ENCODE data around the gene ARL6IP1. TPM values are rescaled to one million over a fixed set of nuclear protein-coding genes. Genes with fewer than 3 reads are reported as not detected.

Gene ARL6IP1
- total and polyA plus RNA-seq, 2 of the 13 experiments (the other 11 are each of a cell fraction or from before 2014, with no cell fraction given): 263 to 373 TPM

DNA sequence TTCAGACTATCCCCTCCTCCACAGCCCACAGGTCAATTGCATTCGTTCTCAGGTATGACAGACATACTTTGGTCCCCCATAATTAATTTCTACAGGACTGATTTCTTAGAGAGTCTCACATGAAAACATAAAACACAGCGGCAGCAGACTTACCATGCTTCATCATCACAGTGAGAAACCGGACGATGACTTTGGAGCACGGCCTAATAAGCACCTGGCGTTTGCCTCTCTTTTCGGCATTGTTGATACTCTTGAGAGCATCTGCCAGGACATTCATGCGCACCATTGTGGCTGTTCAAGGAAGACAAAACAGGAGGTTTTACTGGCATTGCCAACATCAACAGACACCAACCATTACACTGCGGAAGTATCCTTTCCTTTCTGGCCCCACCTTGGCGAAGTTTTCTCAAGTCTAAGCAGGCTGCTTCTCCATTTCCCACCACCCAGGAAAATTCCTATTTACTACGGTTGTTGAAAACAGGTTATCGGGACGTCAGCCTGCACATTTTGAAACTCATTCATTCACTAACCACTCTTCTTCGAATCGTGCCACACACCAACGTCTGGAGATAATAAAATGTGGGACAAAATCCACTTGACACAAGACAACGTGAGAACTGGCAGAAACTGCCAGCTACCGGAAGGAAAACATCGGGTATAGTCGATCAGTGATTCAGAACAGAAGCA lies 12.4 kb downstream of the ARL6IP1 start (continued):
- TF ChIP-seq, protein P1, sequence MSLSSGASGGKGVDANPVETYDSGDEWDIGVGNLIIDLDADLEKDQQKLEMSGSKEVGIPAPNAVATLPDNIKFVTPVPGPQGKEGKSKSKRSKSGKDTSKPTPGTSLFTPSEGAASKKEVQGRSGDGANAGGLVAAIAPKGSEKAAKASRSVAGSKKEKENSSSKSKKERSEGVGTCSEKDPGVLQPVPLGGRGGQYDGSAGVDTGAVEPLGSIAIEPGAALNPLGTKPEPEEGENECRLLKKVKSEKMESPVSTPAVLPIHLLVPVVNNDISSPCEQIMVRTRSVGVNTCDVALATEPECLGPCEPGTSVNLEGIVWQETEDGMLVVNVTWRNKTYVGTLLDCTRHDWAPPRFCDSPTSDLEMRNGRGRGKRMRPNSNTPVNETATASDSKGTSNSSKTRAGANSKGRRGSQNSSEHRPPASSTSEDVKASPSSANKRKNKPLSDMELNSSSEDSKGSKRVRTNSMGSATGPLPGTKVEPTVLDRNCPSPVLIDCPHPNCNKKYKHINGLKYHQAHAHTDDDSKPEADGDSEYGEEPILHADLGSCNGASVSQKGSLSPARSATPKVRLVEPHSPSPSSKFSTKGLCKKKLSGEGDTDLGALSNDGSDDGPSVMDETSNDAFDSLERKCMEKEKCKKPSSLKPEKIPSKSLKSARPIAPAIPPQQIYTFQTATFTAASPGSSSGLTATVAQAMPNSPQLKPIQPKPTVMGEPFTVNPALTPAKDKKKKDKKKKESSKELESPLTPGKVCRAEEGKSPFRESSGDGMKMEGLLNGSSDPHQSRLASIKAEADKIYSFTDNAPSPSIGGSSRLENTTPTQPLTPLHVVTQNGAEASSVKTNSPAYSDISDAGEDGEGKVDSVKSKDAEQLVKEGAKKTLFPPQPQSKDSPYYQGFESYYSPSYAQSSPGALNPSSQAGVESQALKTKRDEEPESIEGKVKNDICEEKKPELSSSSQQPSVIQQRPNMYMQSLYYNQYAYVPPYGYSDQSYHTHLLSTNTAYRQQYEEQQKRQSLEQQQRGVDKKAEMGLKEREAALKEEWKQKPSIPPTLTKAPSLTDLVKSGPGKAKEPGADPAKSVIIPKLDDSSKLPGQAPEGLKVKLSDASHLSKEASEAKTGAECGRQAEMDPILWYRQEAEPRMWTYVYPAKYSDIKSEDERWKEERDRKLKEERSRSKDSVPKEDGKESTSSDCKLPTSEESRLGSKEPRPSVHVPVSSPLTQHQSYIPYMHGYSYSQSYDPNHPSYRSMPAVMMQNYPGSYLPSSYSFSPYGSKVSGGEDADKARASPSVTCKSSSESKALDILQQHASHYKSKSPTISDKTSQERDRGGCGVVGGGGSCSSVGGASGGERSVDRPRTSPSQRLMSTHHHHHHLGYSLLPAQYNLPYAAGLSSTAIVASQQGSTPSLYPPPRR (CRISPR knock-in tag; IDR thresholded peaks at IDR 0.05; ENCODE audit: borderline replicate concordance): no peak
- TF ChIP-seq TCF12 (IDR thresholded peaks at IDR 0.05) (no peak), TCF12 (CRISPR knock-in tag; IDR thresholded peaks at IDR 0.05) (peak; percentile 29; the same call in 1 of the 2 replicates), ZEB1 (IDR thresholded peaks at IDR 0.05; ENCODE audit: insufficient replicate concordance, low read depth) (no peak), HDAC1 (CRISPR knock-in tag; IDR thresholded peaks at IDR 0.05) (no peak), SMYD3 (CRISPR knock-in tag; IDR thresholded peaks at IDR 0.05) (peak; percentile 84; the same call in 1 of the 2 replicates), ZNF367 (CRISPR knock-in tag; IDR thresholded peaks at IDR 0.05; ENCODE audit: borderline replicate concordance) (no peak), RBM22 (optimal IDR thresholded peaks at IDR 0.05; ENCODE audit: low read length) (peak; percentile 72), ZNF468 (CRISPR knock-in tag; IDR thresholded peaks at IDR 0.05) (peak; percentile 54; the same call in 1 of the 2 replicates), ZNF589 (CRISPR knock-in tag; conservative IDR thresholded peaks at IDR 0.05) (no peak), POLR2G (IDR thresholded peaks at IDR 0.05; ENCODE audit: low read depth, low read length) (peak; percentile 36; the same call in 1 of the 2 replicates)
- TF ChIP-seq, protein P2, sequence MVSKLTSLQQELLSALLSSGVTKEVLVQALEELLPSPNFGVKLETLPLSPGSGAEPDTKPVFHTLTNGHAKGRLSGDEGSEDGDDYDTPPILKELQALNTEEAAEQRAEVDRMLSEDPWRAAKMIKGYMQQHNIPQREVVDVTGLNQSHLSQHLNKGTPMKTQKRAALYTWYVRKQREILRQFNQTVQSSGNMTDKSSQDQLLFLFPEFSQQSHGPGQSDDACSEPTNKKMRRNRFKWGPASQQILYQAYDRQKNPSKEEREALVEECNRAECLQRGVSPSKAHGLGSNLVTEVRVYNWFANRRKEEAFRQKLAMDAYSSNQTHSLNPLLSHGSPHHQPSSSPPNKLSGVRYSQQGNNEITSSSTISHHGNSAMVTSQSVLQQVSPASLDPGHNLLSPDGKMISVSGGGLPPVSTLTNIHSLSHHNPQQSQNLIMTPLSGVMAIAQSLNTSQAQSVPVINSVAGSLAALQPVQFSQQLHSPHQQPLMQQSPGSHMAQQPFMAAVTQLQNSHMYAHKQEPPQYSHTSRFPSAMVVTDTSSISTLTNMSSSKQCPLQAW (CRISPR knock-in tag; IDR thresholded peaks at IDR 0.05): 0 out of 2 replicates have a peak, but pooled peaks have one; percentile 22
- TF ChIP-seq, protein P3, sequence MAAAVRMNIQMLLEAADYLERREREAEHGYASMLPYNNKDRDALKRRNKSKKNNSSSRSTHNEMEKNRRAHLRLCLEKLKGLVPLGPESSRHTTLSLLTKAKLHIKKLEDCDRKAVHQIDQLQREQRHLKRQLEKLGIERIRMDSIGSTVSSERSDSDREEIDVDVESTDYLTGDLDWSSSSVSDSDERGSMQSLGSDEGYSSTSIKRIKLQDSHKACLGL (CRISPR knock-in tag; IDR thresholded peaks at IDR 0.05): peak; percentile 33; the same call in 1 of the 2 replicates
- TF ChIP-seq, protein P4, sequence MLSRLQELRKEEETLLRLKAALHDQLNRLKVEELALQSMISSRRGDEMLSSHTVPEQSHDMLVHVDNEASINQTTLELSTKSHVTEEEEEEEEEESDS (CRISPR knock-in tag; IDR thresholded peaks at IDR 0.05; ENCODE audit: borderline replicate concordance): 0 out of 2 replicates have a peak, but pooled peaks have one; percentile 53
- TF ChIP-seq, protein P5, sequence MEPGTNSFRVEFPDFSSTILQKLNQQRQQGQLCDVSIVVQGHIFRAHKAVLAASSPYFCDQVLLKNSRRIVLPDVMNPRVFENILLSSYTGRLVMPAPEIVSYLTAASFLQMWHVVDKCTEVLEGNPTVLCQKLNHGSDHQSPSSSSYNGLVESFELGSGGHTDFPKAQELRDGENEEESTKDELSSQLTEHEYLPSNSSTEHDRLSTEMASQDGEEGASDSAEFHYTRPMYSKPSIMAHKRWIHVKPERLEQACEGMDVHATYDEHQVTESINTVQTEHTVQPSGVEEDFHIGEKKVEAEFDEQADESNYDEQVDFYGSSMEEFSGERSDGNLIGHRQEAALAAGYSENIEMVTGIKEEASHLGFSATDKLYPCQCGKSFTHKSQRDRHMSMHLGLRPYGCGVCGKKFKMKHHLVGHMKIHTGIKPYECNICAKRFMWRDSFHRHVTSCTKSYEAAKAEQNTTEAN (CRISPR knock-in tag; conservative IDR thresholded peaks at IDR 0.05): no peak
- TF ChIP-seq, protein P6, sequence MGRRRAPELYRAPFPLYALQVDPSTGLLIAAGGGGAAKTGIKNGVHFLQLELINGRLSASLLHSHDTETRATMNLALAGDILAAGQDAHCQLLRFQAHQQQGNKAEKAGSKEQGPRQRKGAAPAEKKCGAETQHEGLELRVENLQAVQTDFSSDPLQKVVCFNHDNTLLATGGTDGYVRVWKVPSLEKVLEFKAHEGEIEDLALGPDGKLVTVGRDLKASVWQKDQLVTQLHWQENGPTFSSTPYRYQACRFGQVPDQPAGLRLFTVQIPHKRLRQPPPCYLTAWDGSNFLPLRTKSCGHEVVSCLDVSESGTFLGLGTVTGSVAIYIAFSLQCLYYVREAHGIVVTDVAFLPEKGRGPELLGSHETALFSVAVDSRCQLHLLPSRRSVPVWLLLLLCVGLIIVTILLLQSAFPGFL (CRISPR knock-in tag; IDR thresholded peaks at IDR 0.05): no peak
- TF ChIP-seq, protein P7, sequence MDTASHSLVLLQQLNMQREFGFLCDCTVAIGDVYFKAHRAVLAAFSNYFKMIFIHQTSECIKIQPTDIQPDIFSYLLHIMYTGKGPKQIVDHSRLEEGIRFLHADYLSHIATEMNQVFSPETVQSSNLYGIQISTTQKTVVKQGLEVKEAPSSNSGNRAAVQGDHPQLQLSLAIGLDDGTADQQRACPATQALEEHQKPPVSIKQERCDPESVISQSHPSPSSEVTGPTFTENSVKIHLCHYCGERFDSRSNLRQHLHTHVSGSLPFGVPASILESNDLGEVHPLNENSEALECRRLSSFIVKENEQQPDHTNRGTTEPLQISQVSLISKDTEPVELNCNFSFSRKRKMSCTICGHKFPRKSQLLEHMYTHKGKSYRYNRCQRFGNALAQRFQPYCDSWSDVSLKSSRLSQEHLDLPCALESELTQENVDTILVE (CRISPR knock-in tag; IDR thresholded peaks at IDR 0.05): 0 out of 2 replicates have a peak, but pooled peaks have one; percentile 15
